HEK293T (cell line): ENCODE measurements around the gene KDM1B.

Source experiments
- CTCF ChIA-PET: fragments of 350-600 bp; formaldehyde crosslinking; extraction: SDS; loops from one replicate; lab custom pipeline; 2021; ENCODE audit warnings: antibody characterized with exemption, inconsistent platforms; lab: Yijun Ruan, JAX
- POLR2A ChIA-PET: fragments of 350-600 bp; formaldehyde crosslinking; extraction: SDS; loops from one replicate; lab custom pipeline; 2020; ENCODE audit warnings: antibody characterized with exemption, inconsistent platforms; lab: Yijun Ruan, JAX
- DNase-seq: peaks from one replicate; pipeline ENCODE4 v3.0.0; 2012; ENCODE audit warnings: mixed read lengths; ENCODE audit errors: extremely low spot score
- ARNT ChIP-seq: fragments of 450-650 bp; IDR thresholded peaks from 2 replicates; pipeline ENCODE4 v1.6.1; 2017; ENCODE audit warnings: mild to moderate bottlenecking
- BHLHE40 ChIP-seq: fragments of 450-650 bp; IDR thresholded peaks from 2 replicates; pipeline ENCODE4 v1.6.1; 2016; ENCODE audit warnings: mild to moderate bottlenecking, moderate library complexity, borderline replicate concordance
- CTBP1 ChIP-seq: fragments of 450-650 bp; IDR thresholded peaks from 2 replicates; pipeline ENCODE4 v1.6.1; 2016; ENCODE audit warnings: borderline replicate concordance
- ELF4 ChIP-seq: fragments of 450-650 bp; IDR thresholded peaks from 2 replicates; pipeline ENCODE4 v1.6.1; 2017; ENCODE audit warnings: antibody characterized with exemption
- FOXA1 ChIP-seq: fragments of 450-650 bp; IDR thresholded peaks from 2 replicates; pipeline ENCODE4 v1.6.1; 2016; ENCODE audit warnings: mild to moderate bottlenecking
- FOXK2 ChIP-seq: fragments of 450-650 bp; IDR thresholded peaks from 2 replicates; pipeline ENCODE4 v1.6.1; 2016; ENCODE audit warnings: mild to moderate bottlenecking
- FOXM1 ChIP-seq: fragments of 450-650 bp; IDR thresholded peaks from 2 replicates; pipeline ENCODE4 v1.6.1; 2017; ENCODE audit warnings: mild to moderate bottlenecking, borderline replicate concordance
- HDGF ChIP-seq: fragments of 450-650 bp; IDR thresholded peaks from 2 replicates; pipeline ENCODE4 v1.6.1; 2017; ENCODE audit warnings: antibody characterized with exemption, borderline replicate concordance
- L3MBTL2 ChIP-seq: fragments of 450-650 bp; conservative IDR thresholded peaks from 2 replicates; pipeline ENCODE4 v1.6.1; 2016; ENCODE audit warnings: mild to moderate bottlenecking
- LEF1 ChIP-seq: fragments of 450-650 bp; IDR thresholded peaks from 2 replicates; pipeline ENCODE4 v1.6.1; 2017; ENCODE audit warnings: mild to moderate bottlenecking, borderline replicate concordance
- NFRKB ChIP-seq: fragments of 450-650 bp; IDR thresholded peaks from 2 replicates; pipeline ENCODE4 v1.6.1; 2016; ENCODE audit warnings: mild to moderate bottlenecking, moderate library complexity
- SP1 ChIP-seq: fragments of 450-650 bp; IDR thresholded peaks from 2 replicates; pipeline ENCODE4 v1.6.1; 2017
- SUZ12 ChIP-seq: fragments of 450-650 bp; IDR thresholded peaks from 2 replicates; pipeline ENCODE4 v1.6.1; 2016; ENCODE audit warnings: mild to moderate bottlenecking
- TARDBP ChIP-seq: fragments of 450-650 bp; IDR thresholded peaks from 2 replicates; pipeline ENCODE4 v1.6.1; 2016
- ZNF384 ChIP-seq: fragments of 450-650 bp; IDR thresholded peaks from 2 replicates; pipeline ENCODE4 v1.6.1; 2016
- TF ChIP-seq, protein P1 (sequence below): fragments of 450-650 bp; IDR thresholded peaks from 2 replicates; pipeline ENCODE4 v1.6.1; 2016

The KDM1B gene

DNA sequence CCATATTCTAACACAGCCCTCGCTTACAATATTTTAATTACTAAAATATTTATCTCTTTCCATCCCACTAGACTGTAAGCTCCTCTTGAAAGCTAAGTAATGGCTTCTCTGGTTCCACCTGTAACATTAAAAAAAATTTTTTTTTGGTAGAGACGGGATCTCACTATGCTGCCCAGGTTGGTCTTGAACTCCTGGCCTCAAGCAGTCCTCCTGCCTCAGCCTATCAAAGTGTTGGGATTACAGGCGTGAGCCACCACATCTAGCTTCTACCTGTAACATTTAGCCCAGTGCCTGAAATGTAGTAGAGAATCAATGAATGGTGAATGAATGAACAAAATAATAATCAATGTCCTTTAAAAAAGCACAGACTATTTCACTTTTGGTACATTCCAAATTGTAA is 80.3 kb downstream of the KDM1B start:
- TF ChIP-seq SUZ12 (no peak), FOXK2 (no peak), FOXM1 (no peak), NFRKB (no peak), ZNF384 (no peak), L3MBTL2 (no peak), LEF1 (no peak), TARDBP (no peak), SP1 (no peak), FOXA1 (no peak), ELF4 (no peak), CTBP1 (no peak), ARNT (no peak), HDGF (no peak), BHLHE40 (no peak)
- TF ChIP-seq, protein P1, sequence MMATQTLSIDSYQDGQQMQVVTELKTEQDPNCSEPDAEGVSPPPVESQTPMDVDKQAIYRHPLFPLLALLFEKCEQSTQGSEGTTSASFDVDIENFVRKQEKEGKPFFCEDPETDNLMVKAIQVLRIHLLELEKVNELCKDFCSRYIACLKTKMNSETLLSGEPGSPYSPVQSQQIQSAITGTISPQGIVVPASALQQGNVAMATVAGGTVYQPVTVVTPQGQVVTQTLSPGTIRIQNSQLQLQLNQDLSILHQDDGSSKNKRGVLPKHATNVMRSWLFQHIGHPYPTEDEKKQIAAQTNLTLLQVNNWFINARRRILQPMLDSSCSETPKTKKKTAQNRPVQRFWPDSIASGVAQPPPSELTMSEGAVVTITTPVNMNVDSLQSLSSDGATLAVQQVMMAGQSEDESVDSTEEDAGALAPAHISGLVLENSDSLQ = no peak
- DNase-seq = no peak
- POLR2A ChIA-PET = interaction anchor here (1.2 kb wide), 1 partner anchor 25 kb away, joined by 3 read pairs; no protein-coding TSS in a partner anchor
- CTCF ChIA-PET = no interaction called here

DNA sequence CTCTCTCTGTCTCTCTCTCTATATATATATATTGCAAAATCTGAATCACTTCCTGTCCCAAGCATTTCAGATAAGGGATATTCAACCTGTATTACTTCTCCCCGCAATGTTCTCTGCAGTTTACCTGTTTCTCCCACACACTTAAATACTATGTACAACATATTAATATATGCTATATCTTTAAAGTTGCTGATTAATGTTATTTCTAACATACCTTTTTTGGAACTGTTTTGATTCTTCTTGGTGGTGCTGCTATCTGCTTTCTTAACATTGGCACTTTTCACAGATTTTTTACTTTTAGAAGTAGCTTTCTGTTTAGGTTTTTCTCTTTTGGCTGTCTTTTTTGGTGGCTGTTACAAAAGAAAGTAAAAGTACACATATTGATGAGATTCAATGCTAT is 81.9 kb downstream of the KDM1B start:
- TF ChIP-seq FOXM1 = no peak
- TF ChIP-seq ELF4 = no peak
- TF ChIP-seq HDGF = no peak
- no peak for TF ChIP-seq NFRKB
- TF ChIP-seq, protein P1 = no peak
- TF ChIP-seq L3MBTL2 = no peak
- TF ChIP-seq LEF1 = no peak
- no peak for TF ChIP-seq FOXK2
- no peak for TF ChIP-seq ZNF384
- no peak for TF ChIP-seq ARNT
- TF ChIP-seq BHLHE40 = no peak
- no peak for TF ChIP-seq FOXA1
- TF ChIP-seq TARDBP = no peak
- TF ChIP-seq CTBP1 = no peak
- no peak for TF ChIP-seq SUZ12
- no peak for TF ChIP-seq SP1
- no peak for DNase-seq
- CTCF ChIA-PET = no interaction called here
- POLR2A ChIA-PET = no interaction called here

DNA sequence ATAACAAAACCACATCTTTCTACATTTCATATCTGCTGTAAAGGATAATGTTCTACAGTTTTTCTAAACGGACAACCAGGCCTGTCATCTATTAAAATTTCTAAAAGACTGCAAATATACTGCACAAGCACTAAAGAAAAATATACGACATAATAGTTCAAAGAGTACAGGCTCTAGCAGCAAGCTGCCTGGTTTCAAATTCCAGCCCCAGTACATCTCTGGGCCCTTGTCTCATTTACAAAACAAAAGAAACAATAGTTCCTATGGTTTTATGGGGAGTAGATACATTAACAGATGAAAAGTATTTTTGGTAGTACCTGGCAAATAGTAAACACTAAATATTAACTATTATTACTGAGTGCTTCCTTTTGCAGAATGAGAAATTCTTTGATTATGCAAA is 85.0 kb downstream of the KDM1B start:
- DNase-seq = no peak
- POLR2A ChIA-PET = no interaction called here
- TF ChIP-seq ZNF384 (no peak), BHLHE40 (no peak), HDGF (no peak), TARDBP (no peak), FOXK2 (no peak), NFRKB (no peak), L3MBTL2 (no peak), ARNT (no peak), CTBP1 (no peak)
- TF ChIP-seq, protein P1 = no peak
- CTCF ChIA-PET = no interaction called here

DNA sequence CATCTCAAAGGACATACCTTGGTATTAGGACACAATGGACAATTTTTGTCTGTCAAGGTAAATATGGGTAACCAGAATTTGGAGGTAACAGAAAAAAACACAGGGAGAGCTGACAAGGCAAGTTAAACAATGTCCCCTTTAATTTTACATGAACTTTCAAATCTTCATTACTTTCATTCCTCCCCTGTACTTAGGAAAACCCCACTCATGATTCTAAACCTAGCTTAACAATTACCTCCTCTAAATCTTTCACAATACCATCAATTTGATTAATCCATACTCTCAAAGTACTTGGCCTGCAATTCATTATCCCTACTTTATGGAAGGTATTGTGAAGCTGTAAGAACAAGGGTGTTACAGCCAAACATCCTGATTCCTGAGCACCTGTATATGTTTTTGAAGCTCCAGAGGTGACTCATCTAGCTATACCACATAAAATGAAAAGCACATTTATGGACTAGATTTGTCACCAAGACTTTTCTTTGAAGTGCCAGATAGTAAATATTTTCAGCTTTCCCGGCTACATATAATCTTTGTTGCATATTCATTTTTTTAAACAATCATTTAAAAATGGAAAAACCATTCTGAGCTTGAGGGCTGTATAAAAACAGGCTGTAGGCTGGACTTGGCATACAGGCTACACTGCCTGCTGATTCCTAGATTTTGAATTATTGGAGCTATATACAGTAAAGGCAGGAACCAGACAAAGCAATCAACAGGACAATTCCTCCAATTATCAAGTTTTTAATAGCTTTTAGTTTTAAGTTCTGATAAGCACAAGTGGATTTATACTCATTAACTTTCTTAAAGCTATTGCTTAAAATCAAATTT is 86.2 kb downstream of the KDM1B start:
- TF ChIP-seq ZNF384 (no peak), FOXK2 (no peak), ELF4 (no peak), SP1 (no peak), HDGF (no peak), NFRKB (no peak), FOXA1 (no peak)
- TF ChIP-seq, protein P1 = no peak
- no peak for DNase-seq
- POLR2A ChIA-PET = interaction anchor here (0.8 kb wide), 1 partner anchor 23 kb away, joined by 3 read pairs; the partner anchor contains the start of gene DEK
- CTCF ChIA-PET = no interaction called here

DNA sequence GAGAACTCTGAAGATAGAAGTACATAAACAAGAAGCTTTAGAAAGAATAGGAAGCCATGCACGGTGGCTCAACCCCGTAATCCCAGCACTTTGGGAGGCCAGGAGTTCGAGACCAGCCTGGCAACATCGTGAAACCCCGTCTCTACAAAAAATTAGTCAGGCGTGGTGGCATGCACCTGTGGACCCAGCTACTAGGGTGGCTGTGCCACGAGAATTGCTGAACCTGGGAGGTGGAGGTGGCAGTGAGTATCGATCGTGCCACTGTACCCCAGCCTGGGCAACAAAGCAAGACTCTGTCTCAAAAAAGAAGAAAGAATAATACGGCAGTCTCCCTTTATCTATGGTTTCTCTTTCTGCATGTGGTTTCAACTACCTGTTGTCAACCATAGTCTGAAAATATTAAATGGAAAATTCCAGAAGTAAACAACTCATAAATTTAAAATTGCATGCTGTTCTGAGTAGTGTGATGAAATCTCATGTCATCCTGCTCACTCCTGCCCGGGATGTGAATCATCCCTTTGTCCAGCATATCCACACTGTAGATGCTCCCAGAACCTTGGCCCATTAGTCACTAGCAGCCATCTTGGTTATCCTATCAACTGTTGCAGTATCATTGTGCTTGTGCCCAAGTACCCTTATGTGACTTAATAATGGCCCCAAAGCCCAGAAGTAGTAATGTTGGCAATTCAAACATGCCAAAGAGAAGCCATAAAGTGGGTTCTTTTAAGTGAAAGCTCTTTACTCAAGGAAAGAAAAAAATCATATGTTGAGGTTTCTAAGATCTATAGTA is 87.0 kb downstream of the KDM1B start:
- ChIA-PET CTCF (no interaction called here), POLR2A (no interaction called here)
- no peak for DNase-seq
- TF ChIP-seq L3MBTL2 (no peak), FOXK2 (no peak), SUZ12 (no peak), FOXM1 (no peak), LEF1 (no peak)
- TF ChIP-seq, protein P1 = no peak
